A204.1 (cell line): ENCODE data around the gene KDM8.

Source experiments
- FAIRE-seq: peaks from 2 replicates; lab custom pipeline; 2012; peaks lifted over from hg19 to GRCh38; lab: Jason Lieb, UNC

KDM8 gene

GRCh38 chr16:27216297-27216885, 13.1 kb downstream of the KDM8 start:
- FAIRE-seq, result no peak

- FAIRE-seq, result no peak
Measured at GRCh38 chr16:27217256-27217655, 13.9 kb downstream of the KDM8 start.

- FAIRE-seq, result no peak
Measured at GRCh38 chr16:27218756-27219155, 15.4 kb downstream of the KDM8 start.

GRCh38 chr16:27219161-27219560, 15.8 kb downstream of the KDM8 start:
- FAIRE-seq, result no peak

- FAIRE-seq, result no peak
Measured at GRCh38 chr16:27220120-27220519, 16.8 kb downstream of the KDM8 start.

GRCh38 chr16:27220527-27220926, 17.2 kb downstream of the KDM8 start:
- FAIRE-seq, result no peak

GRCh38 chr16:27220991-27221390, 17.7 kb downstream of the KDM8 start:
- no peak for FAIRE-seq

GRCh38 chr16:27221576-27222248, 18.4 kb downstream of the KDM8 start:
- FAIRE-seq, result no peak

GRCh38 chr16:27222249-27223225, 19.2 kb downstream of the KDM8 start:
- no peak for FAIRE-seq

GRCh38 chr16:27223226-27223610, 19.9 kb downstream of the KDM8 start:
- FAIRE-seq, result no peak

GRCh38 chr16:27223701-27224100, 20.4 kb downstream of the KDM8 start:
- FAIRE-seq, result no peak

- no peak for FAIRE-seq
Measured at GRCh38 chr16:27224271-27224737, 21.0 kb downstream of the KDM8 start.

GRCh38 chr16:27224741-27225300, 21.5 kb downstream of the KDM8 start:
- no peak for FAIRE-seq

GRCh38 chr16:27225536-27226360, 22.4 kb downstream of the KDM8 start:
- FAIRE-seq, result no peak

- FAIRE-seq, result no peak
Measured at GRCh38 chr16:27226476-27226875, 23.1 kb downstream of the KDM8 start.

GRCh38 chr16:27226976-27227705, 23.8 kb downstream of the KDM8 start:
- no peak for FAIRE-seq

GRCh38 chr16:27228045-27228444, 24.7 kb downstream of the KDM8 start:
- no peak for FAIRE-seq

GRCh38 chr16:27228621-27229501, 25.5 kb downstream of the KDM8 start:
- FAIRE-seq, result no peak

- FAIRE-seq, result no peak
Measured at GRCh38 chr16:27229891-27230470, 26.7 kb downstream of the KDM8 start.

- no peak for FAIRE-seq
Measured at GRCh38 chr16:27230562-27231001, 27.3 kb downstream of the KDM8 start.
